Measurements from ENCODE around the gene ZBTB20. TPM values are rescaled to one million over a fixed set of nuclear protein-coding genes. Genes with fewer than 3 reads are reported as not detected.
A peak's percentile ranks its signal among the peaks of the same experiment; 100 is the strongest.

Gene ZBTB20
- total RNA-seq, 1 donor from 2014 or later: 91.2 TPM

DNA sequence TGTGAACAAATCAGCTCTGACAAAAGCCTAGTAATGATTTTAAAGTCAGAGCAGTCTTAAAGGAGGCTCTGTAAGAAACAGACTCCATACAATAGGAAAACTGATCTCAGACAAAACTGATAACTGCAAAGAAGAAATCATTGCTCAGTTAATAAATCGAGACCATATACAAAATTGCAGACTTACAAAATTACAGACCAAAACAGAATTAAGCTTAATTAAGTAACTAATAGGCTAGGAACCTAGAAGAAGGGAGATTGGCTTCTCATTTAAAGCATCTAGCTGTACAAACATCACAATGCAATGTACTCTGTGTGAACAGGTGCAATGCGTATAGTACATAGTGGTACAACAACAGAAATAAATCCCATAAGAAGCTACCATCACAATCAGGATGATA is 46.3 kb downstream of the ZBTB20 start:
- ChIA-PET CTCF (interaction anchor here (1.2 to 1.5 kb wide), 2 partner anchors 9 to 683 kb away, joined by 3 to 4 read pairs; no protein-coding TSS in a partner anchor), POLR2A (interaction anchor here (1.2 to 1.6 kb wide), 2 partner anchors 45 to 46 kb away, joined by 6 to 7 read pairs; partner anchors contain the start of gene ZBTB20)
- TF ChIP-seq, protein P1, sequence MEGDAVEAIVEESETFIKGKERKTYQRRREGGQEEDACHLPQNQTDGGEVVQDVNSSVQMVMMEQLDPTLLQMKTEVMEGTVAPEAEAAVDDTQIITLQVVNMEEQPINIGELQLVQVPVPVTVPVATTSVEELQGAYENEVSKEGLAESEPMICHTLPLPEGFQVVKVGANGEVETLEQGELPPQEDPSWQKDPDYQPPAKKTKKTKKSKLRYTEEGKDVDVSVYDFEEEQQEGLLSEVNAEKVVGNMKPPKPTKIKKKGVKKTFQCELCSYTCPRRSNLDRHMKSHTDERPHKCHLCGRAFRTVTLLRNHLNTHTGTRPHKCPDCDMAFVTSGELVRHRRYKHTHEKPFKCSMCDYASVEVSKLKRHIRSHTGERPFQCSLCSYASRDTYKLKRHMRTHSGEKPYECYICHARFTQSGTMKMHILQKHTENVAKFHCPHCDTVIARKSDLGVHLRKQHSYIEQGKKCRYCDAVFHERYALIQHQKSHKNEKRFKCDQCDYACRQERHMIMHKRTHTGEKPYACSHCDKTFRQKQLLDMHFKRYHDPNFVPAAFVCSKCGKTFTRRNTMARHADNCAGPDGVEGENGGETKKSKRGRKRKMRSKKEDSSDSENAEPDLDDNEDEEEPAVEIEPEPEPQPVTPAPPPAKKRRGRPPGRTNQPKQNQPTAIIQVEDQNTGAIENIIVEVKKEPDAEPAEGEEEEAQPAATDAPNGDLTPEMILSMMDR (IDR thresholded peaks at IDR 0.05): no peak
- DNase-seq (no peak), ATAC-seq (ENCODE audit: low read depth) (no peak)
- H3K9me3 Mint-ChIP-seq: peaks cover 6% of the 10 kb centered on the region
- no peaks in the 10 kb centered on the region for H3K27me3 Mint-ChIP-seq
- H3K4me1 Mint-ChIP-seq: peaks cover 28% of the 10 kb centered on the region
- intact Hi-C loops (cut with micrococcal nuclease): no loop called here
- H3K27ac Mint-ChIP-seq: no peak overlapping the region
- peaks cover 15% of the 10 kb centered on the region for H3K36me3 Mint-ChIP-seq (ENCODE audit: low read depth)
- no peak overlapping the region for H3K4me3 Mint-ChIP-seq

DNA sequence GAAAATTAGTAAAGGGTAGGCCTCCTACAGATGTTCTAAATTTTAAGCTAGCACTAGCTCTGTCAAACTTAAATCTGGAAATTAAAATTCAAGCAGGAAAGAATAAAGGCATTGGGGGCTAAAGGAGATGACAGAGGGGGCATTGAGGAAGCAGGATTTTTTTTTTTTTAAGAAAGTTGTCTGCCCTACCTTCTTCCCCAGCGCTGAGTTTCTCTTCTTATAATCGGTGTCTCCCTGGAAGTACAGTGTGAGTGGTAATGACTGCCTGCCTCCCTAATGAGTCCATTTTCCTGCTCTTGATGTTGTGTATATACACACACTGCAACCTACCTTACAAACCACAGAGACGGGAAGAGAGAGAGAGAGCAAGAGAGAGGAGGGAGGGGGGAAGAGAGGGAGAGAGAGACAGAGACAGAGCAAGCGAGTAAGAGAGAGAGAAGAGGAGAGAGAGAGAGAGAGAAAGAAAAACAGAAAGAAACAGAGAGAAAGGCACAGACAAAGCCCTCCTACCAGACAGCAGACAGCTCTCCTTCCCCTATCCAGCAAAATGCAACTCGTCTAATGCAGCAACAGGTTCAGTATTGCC is 47.0 kb downstream of the ZBTB20 start:
- H3K4me1 Mint-ChIP-seq: peaks cover 28% of the 10 kb centered on the region
- H3K27ac Mint-ChIP-seq: peak overlapping the region; percentile 59
- TF ChIP-seq, protein P1 (IDR thresholded peaks at IDR 0.05): no peak
- intact Hi-C loops (cut with micrococcal nuclease): no loop called here
- no peaks in the 10 kb centered on the region for H3K27me3 Mint-ChIP-seq
- peaks cover 6% of the 10 kb centered on the region for H3K9me3 Mint-ChIP-seq
- peaks cover 15% of the 10 kb centered on the region for H3K36me3 Mint-ChIP-seq (ENCODE audit: low read depth)
- ChIA-PET POLR2A (interaction anchor here (1.6 kb wide), 1 partner anchor 47 kb away, joined by 6 read pairs; the partner anchor contains the start of gene ZBTB20), CTCF (no interaction called here)
- ATAC-seq (ENCODE audit: low read depth): peak; percentile 57
- DNase-seq: no peak
- peak overlapping the region; percentile 65 for H3K4me3 Mint-ChIP-seq

DNA sequence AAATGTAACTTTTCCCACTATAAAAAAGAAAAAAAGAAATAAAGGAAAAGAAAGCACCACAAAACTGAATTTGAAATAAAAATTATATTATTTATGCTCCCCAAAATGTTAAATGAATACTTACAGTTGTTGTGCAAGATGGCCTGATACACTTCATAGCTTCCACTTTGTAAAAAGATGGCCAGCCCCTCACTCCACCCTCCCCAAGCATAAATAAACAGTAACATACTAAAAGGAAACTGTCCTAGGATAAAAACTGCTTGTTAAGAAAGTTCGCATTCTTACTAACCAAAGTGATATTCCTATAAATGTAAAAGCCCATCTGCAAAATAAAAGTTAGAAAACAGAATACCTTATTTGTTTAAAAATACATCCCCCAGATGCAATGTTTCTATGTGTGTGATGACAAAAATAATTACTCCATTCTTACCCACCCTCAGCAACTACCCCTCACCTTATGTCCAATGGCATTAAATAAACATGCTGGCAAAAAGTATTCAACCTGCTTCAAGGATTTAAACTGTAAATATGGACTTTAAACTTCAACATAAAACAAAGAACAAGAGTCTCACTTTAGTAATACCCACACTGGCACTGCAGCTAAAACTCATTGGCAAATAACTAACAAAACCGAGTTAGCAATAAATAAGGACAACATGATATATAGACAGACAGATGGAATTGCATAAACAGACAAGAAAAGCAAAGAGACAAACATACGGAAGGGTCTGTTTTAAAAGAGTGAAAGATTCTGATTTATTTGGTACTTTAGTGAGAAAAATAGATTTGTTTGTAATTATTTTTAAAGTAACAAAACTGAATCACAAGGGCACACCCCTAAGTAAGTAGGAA is 47.7 kb downstream of the ZBTB20 start:
- Mint-ChIP-seq H3K9me3 (peaks cover 1% of the 10 kb centered on the region), H3K4me3 (peak overlapping the region; percentile 65), H3K4me1 (peaks cover 28% of the 10 kb centered on the region), H3K36me3 (ENCODE audit: low read depth) (peaks cover 9% of the 10 kb centered on the region), H3K27me3 (no peaks in the 10 kb centered on the region), H3K27ac (no peak overlapping the region)
- POLR2A ChIA-PET: interaction anchor here (1.6 kb wide), 1 partner anchor 48 kb away, joined by 6 read pairs; the partner anchor contains the start of gene ZBTB20
- DNase-seq (no peak), ATAC-seq (ENCODE audit: low read depth) (no peak)
- TF ChIP-seq, protein P1 (IDR thresholded peaks at IDR 0.05): no peak
- CTCF ChIA-PET: no interaction called here
- intact Hi-C loops (cut with micrococcal nuclease): no loop called here

GRCh38 chr3:115098354-115099073 is 48.6 kb downstream of the ZBTB20 start:
- TF ChIP-seq, protein P1 (IDR thresholded peaks at IDR 0.05): no peak
- peaks cover 28% of the 10 kb centered on the region for H3K4me1 Mint-ChIP-seq
- H3K27me3 Mint-ChIP-seq: no peaks in the 10 kb centered on the region
- no peak for ATAC-seq (ENCODE audit: low read depth)
- DNase-seq: no peak
- H3K9me3 Mint-ChIP-seq: no peaks in the 10 kb centered on the region
- CTCF ChIA-PET: no interaction called here
- H3K4me3 Mint-ChIP-seq: no peak overlapping the region
- intact Hi-C loops (cut with micrococcal nuclease): no loop called here
- peaks cover 3% of the 10 kb centered on the region for H3K36me3 Mint-ChIP-seq (ENCODE audit: low read depth)
- no peak overlapping the region for H3K27ac Mint-ChIP-seq
- POLR2A ChIA-PET: no interaction called here
